Right hindlimb (tissue), 1 donor: ENCODE data around the gene SLC19A1.

Experiments
- DNase-seq: peaks from one replicate; pipeline ENCODE4 v3.0.0-alpha.2; 2018

The SLC19A1 gene

GRCh38 chr21:45449658-45450422 is 92.4 kb downstream of the SLC19A1 start:
- DNase-seq, result no peak

GRCh38 chr21:45448810-45449657 is 93.2 kb downstream of the SLC19A1 start:
- no peak for DNase-seq

- DNase-seq, result no peak
Measured at GRCh38 chr21:45448283-45448809, 93.9 kb downstream of the SLC19A1 start.
